Activated CD4-positive, CD25-positive, alpha-beta regulatory T cell treated with anti-CD3 and anti-CD28 coated beads, Interleukin-2, amount 50 U/mL, for 24 hours (primary cell): ENCODE measurements around the gene TLL2.
"Not testable (repeated sequence)": the region's sequence is repeated elsewhere in the genome, so short reads cannot be mapped to it uniquely, and the experiment has no call there.

Experiments used
- ATAC-seq, 2 donors: fragments of 150-1000 bp; cut with Tn5 transposase; one replicate each; pipeline ENCODE4 v1.10.0; 2021; ENCODE audit warnings: mild to moderate bottlenecking in 1 of 2, moderate library complexity in 1 of 2

The TLL2 gene

DNA sequence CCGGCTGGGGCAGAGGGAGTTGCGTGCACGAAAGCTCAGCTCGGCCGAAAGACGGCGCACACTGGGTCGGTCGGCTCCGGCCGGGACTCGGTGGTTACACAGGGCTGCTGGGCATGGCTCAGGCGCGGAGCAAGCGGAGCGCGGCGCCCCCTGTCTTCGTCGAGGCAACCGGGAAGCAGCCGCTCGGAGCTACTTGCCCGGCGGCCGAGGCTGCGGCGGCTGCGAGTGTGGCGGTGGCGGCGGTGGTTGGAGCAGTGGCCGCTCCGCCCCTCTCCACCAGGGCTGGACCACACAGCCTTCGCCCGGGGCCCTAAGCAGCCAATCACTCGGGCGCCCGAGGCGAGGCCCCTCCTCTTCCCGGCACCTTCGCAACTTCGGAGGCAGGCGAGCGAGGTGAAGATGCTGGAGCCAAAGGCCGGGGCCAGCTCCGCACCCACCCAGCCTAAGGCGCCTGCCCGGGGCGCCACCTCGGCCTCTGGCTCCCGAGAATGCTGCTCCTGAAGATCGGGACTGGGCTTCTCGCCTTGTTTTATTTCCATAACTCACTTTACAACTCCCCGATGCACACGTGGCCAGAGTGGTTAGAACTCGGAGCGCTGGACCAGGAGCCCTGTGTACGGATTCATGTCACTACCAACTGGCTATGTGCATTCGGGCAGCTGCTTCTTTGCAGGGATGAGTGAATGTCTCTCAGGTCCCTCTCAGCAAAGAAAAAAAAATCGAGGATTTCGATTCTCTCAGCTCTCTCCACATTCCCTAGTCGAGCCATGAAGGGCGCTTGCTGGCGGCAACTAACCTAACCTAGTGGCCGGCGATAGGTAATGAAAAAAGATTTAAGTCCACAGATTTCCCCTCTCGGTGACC is at the start of gene TLL2:
TLL2 (minus strand) TSS at position 229 of the 864 bp plus-strand sequence. CDS start 241 bp downstream, outside the sequence.
- peak; percentile 78 to 81 for ATAC-seq

DNA sequence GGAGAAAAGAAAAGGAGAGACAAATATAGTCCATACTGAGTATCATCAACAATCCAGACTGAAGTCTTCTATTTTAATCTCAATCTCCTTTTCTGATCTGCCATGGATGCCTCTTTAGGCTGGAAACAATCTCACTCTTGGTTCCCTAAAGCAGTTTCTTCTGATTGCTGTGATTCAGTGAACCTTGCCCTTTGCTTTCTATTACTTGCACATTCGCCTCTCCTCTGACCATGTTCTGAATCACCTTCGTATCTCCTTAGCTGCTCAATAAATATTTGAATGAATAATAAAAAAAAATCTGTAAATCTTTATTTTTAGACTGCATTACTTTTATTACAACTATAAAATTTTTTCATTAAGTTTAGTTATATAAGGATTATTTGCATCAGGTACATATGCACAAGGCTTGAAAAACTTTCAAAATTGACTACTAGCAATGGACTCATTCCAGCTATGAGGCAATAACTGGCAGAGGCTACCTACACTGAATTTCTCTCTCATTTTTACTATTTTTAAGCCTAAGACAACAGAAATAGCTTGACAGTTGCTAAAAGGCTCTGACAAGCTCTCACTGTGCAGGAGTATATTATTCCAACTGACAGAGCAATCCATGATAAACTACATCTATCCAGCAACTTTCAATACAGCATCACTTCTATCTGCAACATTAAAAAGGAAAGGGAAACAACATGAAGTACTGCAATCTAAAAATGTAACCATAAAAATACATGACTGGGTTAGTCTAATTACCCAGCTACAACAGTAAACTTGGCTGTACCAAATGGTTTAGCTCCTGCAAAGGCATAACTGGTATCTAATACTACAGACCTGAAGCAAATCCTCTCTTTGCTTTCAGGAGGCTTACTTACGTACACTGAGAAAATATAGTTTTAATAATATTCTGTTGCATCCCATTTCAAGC is 47.5 kb upstream of the TLL2 start:
- ATAC-seq, result no peak

DNA sequence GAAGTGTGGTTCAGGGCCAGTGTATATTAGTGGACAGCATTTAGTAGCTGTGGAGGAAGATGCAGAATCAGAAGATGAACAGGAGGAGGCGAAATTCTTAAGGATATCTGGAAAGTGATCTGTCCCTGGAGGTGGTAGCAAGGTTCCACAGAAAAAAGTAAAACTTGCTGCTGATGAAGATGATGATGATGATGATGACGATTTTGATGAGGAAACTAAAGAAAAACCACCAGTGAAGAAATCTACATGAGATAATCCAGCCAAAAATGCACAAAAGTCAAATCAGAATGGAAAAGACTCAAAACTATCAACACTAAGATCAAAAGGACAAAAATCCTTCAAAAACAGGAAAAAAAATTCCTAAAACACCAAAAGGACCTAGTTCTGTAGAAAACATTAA is 46.8 kb upstream of the TLL2 start:
- no peak for ATAC-seq

DNA sequence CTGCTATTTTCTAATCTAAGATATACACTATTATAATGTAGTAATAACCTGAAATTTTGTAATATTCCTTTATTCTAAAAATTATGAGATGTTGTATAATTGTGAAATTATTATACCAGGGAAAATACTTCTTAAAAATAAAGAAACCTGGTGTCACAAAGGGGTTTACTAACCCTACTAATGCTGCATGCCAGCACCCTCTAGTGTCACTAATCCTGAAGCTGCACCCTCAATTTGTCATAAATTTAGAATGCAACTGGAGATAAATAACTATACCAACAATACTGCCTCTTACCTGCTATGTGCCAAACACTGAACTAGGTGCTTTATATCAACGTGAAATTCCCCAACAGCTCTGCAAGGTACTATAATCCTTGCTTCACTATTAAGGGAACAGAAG is 42.3 kb upstream of the TLL2 start:
- no peak for ATAC-seq

DNA sequence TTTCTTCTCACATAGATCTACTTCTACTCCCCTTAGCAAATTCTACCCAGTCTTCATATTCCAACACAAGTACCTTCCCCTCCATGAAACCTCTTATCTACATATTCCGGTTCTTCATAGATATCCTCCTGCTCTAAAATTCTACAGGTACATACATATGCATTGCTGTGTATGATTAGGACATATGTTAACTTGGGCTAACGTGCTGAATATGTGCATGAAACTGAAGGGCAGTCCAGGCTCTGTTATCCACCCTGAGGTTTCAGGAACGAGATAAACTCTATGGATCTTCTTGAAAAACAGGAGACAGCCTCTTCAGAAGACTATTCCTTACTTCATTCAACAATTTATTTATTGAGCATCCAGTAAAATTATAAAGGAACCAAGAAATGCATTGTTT is 41.6 kb upstream of the TLL2 start:
- no peak for ATAC-seq

DNA sequence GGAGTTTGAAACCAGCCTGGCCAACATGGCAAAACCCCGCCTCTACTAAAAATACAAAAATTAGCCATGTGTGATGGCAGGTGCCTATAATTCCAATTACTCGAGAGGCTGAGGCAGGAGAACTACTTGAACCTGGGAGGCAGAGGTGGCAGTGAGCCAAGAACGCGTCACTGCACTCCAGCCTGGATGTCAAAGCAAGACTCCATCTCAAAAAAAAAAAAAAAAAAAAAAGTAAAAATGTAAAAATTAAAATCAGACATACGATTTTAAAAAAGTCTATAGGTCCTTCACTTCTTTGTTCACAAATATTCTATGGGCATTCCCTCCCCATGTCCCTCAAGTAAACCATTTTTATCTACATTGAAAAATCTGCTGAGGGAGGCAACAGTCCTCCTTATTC is 34.9 kb upstream of the TLL2 start:
- ATAC-seq, result no peak

DNA sequence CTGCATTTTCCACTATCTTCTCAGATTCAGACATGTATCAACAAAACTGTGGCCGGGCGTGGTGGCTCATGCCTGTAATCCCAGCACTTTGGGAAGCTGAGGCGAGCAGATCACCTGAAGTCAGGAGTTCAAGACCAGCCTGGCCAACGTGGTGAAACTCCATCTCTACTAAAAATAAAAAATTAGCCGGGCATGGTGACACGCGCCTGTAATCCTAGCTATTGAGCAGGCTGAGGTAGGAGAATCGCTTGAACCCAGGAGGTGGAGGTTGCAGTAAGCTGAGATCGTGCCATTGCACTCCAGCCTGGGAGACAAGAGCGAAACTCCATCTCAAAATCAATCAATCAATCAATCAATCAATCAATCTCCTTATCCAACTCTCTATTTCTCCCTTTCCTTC is 31.8 kb upstream of the TLL2 start:
- not testable (repeated sequence) for ATAC-seq

DNA sequence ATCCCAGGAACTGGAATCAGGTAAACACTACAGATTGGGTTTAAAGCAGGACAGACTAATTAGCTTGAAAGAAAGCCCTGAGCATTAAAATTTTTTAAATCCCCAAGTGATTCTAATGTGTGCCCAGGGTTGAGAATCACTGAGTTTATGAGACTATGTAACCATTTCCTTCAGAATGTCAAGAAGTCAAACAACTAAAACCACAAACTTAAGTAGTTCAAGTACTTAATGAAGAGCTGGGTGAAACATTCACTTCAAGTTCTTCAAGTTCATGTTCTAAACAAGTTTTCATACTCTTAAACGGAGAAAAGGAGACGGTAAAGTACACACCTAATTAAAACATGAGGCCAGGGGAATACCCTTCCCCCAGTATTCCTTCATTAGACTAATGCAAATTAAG is 28.2 kb upstream of the TLL2 start:
- ATAC-seq, result no peak

DNA sequence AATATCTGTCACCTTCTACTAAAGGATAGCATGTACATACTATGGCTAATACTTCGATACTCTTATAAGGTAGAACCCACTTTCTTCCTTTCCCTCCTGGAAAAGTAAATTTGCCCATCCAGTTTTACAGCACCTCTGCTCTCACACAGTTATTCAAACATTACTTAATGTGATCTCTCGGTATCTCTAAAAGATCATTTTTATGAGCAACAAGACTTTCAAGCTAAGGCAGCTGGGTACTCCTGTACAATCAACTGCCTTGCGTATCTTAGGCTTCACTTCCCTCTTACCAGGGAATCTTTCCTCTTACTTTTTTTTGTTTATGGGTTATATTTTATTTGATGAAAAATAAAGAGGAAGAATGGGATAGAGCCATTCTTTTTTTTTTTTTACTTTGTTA is 26.5 kb upstream of the TLL2 start:
- ATAC-seq, result no peak

DNA sequence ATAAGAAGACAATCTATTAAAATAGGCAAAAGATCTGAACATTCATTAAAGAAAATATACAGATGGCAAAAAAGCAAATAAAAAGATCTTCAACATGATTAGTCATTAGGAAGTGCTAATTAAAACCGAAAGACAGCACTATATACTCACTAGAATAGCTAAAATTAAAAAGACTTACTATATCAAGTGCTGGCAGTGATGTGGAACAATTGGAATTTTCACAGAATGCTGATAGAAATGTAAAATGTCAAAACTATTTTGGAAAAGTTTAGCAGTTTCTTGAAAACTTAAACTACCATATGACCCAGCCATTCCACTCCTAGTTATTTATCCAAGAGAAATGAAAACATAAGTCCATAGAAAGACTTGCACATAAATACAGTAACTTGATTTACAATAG is 25.0 kb upstream of the TLL2 start:
- no peak for ATAC-seq

DNA sequence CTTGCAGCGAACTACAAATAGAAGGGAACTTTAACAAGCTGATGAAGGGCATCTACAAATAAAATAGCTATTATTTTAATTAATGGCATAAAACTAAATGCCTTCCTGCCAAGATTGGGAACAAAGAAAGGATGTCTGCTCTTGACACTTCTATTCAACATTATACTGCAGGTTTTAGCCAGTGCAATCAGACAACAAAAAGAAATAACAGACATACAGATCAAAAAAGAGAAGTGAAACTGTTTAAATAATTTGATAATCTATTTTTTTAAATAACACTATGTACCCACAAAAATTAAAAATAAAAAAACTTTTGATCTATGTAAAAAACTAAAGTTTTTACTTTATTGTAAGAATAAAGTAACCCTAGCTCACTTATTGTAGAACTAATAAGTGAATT is 22.4 kb upstream of the TLL2 start:
- ATAC-seq, result no peak

DNA sequence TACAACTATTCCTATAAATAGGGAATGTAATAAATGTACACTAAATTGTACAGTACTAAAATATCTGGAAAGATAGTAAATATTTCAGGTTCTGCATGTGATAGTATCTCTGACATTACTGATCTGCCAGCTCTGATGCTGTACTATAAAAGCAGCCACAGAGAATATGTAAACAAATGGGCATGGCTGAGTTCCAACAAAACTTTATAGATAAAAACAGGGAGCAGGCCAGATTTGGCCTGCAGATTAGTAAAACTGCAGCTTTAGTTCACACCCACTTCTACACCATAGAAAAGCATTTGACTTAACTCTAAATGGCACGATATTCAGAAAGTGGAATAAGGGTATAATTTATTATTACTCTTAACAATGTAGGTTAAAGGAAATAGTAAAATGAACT is 18.8 kb upstream of the TLL2 start:
- ATAC-seq, result no peak

DNA sequence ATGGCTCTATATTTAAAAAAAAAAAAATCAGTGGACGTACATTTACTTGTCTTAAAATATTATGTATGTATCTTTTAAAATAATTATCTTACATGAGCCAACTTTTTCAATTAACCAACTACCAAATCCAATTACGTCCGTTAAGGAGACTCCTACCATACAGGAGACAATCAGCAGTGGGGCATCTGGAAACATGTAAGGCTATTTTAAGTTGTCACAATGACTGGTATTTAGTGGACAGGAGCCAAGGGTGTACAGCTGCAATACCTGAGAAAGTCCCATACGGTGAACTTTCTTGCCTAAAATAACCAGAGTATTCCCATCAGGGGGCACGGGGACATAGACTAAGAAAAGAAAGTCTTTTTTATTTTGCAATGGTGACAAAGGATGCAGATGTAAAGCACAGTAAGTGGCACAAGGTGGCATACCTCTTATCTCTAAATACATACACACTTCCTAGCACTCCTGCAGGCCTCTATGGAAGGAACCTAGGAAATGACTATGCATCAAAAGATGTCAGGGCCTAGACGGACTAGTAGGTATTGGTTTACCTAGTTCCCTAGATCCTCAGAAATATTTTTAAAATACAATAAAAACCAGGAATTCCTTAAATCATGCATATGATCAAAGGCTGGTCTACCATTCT is 16.0 kb upstream of the TLL2 start:
- no peak for ATAC-seq

DNA sequence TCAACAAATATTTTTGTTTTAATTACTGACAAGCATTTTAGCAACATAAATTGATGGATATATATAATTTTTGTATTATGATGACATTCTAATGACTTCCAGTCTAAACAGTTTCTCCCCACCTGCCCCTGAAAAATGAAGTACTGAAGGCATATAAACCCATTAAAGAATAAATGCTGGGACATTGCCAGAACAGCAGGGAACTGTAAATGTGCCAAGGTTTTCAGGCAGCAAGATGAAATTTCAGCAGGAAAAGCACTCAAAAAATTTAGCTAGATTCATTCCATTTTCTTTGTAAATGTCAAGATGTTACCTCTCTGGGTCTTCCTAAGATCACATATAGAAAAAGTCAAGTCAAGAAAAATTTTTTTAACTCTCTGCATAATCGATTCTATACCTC is 11.0 kb upstream of the TLL2 start:
- ATAC-seq, result no peak

DNA sequence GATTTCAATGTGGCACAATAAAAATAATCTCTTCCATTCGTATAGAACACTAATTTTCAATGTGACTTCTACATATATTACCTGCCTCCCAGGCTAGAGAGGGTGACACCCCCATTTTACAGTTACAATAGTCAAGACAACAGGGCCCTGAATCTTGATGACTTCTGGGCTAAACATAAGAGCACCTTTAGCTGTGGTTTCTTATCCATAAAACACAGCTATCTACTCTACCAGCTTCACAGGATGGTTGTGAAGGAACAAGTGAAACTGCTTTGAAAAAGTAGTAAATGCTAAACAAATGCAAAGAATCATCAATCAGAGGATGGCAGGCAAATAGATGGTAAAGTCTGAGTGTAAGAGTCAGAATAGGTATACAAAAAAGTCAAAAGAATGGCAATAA is 3.6 kb upstream of the TLL2 start:
- ATAC-seq, result no peak

DNA sequence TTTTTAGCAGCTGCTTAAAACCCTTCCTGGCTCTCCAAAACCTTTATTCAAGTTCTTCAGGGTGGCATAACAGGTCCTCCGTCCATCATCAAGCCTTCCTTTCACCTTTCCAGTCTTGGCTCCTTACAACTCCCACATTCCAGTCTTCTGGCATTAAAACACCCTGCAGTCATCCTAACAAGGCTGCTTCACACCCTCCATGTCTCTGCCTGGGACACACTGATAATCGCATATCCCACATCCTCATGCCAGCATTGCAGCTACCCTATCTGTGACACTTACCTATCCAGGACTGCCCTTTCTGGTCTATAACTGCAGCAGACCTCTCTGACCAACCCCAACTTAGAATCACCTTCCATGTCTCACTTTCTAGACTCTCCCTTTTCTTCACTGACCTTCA is 2.6 kb upstream of the TLL2 start:
- no peak for ATAC-seq

DNA sequence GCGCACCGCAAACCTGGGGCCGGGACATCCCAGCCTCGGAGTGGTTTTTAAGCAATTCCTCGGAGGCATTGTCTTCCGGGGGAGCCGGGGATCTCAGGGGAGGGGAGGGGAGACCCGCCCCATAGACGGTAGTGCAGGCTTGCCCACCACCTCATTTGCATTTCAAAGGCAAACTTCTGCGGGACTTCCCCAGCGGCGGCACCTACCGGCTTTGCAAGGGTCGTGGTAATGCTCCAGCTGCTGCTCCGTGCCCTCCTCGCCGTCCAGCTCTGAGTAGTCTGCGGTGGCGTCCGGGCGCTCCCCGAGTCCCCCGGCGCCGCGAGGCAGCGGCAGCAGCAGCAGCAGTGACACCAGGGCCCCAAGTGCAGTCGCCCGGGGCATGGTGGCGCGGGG is 425 bp downstream of the TLL2 start:
- ATAC-seq, result peak; percentile 26 to 58

DNA sequence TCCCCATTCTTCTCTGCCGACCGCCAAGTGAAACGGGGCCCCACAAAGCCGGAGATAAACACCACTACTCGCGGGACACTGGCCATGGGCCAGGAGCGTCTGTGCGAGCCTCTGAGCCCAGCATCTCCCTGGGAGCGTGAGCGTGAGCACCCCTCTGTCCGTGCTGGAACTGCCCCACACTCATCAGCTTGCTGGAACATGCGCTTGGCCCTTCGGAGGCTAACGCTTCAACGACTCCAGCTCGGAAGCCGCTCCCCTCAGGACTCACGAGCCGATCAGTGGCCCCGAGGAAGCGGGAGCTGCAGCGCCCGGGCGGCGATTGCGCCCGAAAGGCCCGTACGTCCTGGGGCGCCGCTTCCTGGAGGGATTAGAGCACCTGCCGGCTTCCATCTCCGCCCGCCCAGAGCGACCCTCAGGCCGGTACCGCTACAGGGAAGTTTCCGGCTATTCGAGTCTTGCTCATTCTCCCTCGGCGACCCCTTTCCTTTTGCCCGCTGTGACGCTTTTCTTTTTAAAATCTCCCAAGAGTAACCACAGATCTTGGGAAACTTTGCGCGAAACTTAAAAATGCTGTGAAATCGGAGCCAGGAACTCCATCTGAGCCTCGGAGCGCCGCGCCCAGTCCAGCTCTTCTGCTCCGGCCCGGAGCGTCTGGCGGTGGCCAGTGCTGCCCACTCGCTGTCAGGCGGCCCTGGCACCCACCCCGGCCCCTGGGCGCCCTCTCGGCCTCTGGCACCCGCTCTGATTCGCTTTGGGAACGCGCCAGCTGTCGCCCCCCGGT is 1.0 kb downstream of the TLL2 start:
- no peak for ATAC-seq

DNA sequence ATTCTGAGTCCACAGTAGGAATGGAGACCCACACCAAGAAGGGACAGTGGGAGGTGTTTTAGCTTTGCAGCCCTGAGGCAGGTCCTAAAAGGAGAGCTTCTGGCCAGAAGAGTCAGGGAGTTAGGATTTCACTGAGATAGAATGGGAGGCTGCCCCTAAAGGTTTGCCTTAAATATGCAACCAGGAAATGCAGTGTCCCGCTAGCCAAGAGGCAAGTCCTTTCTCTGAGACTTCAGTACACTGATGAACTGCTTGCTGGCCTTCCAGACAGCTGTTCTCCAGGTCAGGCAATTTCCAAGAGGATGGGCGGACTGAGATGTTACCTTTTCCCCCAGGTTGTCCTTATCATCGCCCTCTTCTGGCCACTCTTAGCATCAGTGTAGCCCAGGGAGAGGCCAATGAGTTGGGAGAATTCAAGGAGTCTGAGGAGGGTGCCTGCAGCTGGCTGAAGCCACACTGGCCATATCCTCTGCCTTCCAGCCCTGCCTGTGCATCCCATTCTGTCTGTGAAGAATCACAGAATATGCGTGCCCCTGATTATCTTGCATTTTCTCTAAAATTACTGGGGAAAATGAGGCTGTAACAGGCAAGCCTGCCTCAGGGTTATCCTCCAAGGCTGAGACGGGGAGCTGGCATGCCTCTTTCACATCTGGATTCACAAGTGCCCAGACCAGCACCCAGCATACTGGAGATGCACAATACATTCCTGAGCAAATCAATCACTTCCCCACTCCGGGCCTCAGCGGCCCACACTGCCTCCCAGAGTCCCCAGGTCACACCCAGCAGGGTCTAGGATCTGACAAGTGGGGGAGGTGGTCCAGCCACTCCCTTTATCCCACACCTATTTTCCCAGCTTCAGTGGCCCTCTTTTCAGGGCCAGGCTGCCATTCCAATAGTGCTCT is 2.4 kb downstream of the TLL2 start:
- ATAC-seq, result no peak

DNA sequence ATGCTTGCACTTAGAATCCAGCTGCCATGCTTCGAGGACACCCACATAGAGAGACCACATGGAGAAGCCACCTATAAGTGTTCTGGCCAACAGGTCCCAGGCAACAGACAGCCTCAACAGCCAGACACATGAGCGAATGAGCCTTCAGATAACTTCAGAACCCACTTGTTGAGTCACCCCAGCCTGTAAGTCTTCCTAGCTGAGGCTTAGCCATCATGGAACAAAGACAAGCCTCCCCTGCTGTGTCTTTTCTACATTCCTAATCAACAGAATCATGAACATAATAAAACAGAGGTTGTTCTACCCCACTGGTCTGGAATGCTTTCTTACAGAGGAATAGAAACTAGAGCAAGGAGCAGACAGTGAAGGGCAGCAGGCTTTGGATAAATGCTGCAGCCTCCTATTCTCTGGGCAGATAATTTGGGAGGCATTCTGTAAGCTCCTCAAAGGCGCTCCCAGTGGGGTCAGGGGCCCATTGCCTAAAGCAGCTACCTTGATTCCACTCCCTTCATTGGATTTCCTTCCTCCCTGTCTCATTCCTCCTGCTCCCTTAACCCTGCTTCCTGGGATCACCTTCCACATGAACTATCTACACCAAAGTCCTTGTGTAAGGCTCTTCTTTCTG is 4.6 kb downstream of the TLL2 start:
- ATAC-seq, result no peak

DNA sequence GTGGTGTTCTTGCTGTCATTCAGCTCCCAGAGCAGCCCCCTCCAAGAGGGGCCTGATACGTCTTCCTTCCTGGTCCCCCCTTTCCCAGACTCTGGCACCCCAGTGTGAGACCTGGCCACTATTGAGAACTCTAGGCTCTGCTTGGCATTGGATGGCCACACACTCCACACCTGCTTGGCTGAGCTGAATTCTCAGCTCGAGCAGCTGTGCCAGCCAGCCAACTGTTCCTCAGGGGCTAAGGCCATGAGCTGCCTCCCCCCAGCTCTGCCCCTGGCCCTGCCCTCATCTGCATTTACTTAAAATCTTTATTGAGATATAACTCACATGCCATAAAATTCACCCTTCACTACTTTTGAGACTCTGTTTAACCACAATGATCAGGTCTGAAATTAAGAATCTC is 6.7 kb downstream of the TLL2 start:
- no peak for ATAC-seq
